Frontal cortex (tissue), 4 donors: ENCODE data around the gene SPATA32. TPM values are rescaled to one million over a fixed set of nuclear protein-coding genes. Genes with fewer than 3 reads are reported as not detected.
"Not testable (repeated sequence)": the region's sequence is repeated elsewhere in the genome, so short reads cannot be mapped to it uniquely, and the experiment has no call there.

Experiments used
- DNase-seq, 2 donors: peaks; one replicate each; pipeline ENCODE4 v3.0.0; 2012; ENCODE audit warnings: low spot score in 2 of 2
- FAIRE-seq: peaks from 2 replicates; lab custom pipeline; 2012; peaks lifted over from hg19 to GRCh38; lab: Jason Lieb, UNC
- total RNA-seq: library from RNA; depleted of rRNA; stranded (reverse); fragments of >200 nt; gene quantifications from one replicate; pipeline ENCODE4 v1.2.3, GENCODE V29; 2014
- donor health status: control.
- donor health status: control.
- donor health status: control.

The SPATA32 gene
- total RNA-seq, 1 donor from 2014 or later, result not detected

- FAIRE-seq (no peak), DNase-seq (no peak)
These were observed 8.0 kb downstream of the SPATA32 start for GRCh38 chr17:45253879-45254278.

- DNase-seq, FAIRE-seq: not testable (repeated sequence)
These were observed 8.7 kb downstream of the SPATA32 start for GRCh38 chr17:45253237-45253636.

GRCh38 chr17:45251931-45252330 is 10.0 kb downstream of the SPATA32 start:
- no peak for FAIRE-seq
- DNase-seq, result no peak

- no peak for FAIRE-seq
- no peak for DNase-seq
These were observed 13.5 kb downstream of the SPATA32 start for GRCh38 chr17:45248132-45248957.

- DNase-seq (peak; percentile 71 to 83), FAIRE-seq (no peak)
These were observed 14.3 kb downstream of the SPATA32 start for GRCh38 chr17:45247429-45248131.

GRCh38 chr17:45246861-45247428 is 14.9 kb downstream of the SPATA32 start:
- no peak for DNase-seq
- FAIRE-seq, result no peak

- FAIRE-seq, result no peak
- DNase-seq, result no peak
These were observed 15.6 kb downstream of the SPATA32 start for GRCh38 chr17:45246338-45246737.

- no peak for FAIRE-seq
- DNase-seq, result no peak
These were observed 16.9 kb downstream of the SPATA32 start for GRCh38 chr17:45244725-45245656.

GRCh38 chr17:45243750-45244149 is 18.1 kb downstream of the SPATA32 start:
- no peak for FAIRE-seq
- no peak for DNase-seq

GRCh38 chr17:45242029-45242414 is 19.9 kb downstream of the SPATA32 start:
- DNase-seq (no peak), FAIRE-seq (no peak)

- DNase-seq (peak in 1 of 2 donors; percentile 65), FAIRE-seq (no peak)
These were observed 20.4 kb downstream of the SPATA32 start for GRCh38 chr17:45241328-45242028.

GRCh38 chr17:45240905-45241327 is 21.0 kb downstream of the SPATA32 start:
- no peak for DNase-seq
- FAIRE-seq, result no peak

GRCh38 chr17:45238155-45238774 is 23.6 kb downstream of the SPATA32 start:
- FAIRE-seq (no peak), DNase-seq (no peak)

GRCh38 chr17:45237686-45238085 is 24.2 kb downstream of the SPATA32 start:
- DNase-seq, result no peak
- no peak for FAIRE-seq

GRCh38 chr17:45236282-45236606 is 25.6 kb downstream of the SPATA32 start:
- FAIRE-seq, result no peak
- no peak for DNase-seq

GRCh38 chr17:45235416-45236281 is 26.2 kb downstream of the SPATA32 start:
- no peak for FAIRE-seq

GRCh38 chr17:45234641-45235415 is 27.1 kb downstream of the SPATA32 start:
- no peak for DNase-seq
- FAIRE-seq, result no peak

More at GRCh38 chr17:45235416-45236281, 26.2 kb downstream of the SPATA32 start:
- DNase-seq, result no peak
